HG03558 (cell line): ENCODE data around the gene MRPL24.

Experiments
- ATAC-seq: cut with Tn5 transposase; IDR thresholded peaks from one replicate; pipeline ENCODE4 v1.9.1; 2021; ENCODE audit warnings: moderate number of reproducible peaks; ENCODE audit not compliant: unreplicated experiment; ENCODE audit errors: extremely low read depth

The MRPL24 gene

GRCh38 chr1:156714830-156715229 is 26.1 kb downstream of the MRPL24 start:
- no peak for ATAC-seq

DNA sequence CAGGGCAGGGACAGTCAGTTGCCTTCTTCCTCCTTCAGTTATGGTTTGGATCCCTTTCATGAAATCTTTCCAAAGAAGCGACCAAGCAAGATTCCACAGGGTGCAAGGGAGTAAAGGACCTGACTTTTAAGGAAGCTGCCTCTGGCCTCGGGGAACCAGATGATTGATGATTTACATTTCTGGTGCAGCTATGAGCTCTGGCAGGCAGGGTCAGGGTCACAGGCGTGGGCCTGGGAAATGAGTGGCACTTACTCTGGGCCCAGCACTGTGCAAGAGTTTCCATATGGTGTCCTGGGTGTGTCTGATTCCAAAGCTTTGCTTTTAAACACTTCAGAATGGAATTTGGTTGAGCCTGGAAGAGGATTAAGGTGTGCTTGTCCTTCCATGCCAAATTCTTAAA is 28.3 kb downstream of the MRPL24 start:
- no peak for ATAC-seq

DNA sequence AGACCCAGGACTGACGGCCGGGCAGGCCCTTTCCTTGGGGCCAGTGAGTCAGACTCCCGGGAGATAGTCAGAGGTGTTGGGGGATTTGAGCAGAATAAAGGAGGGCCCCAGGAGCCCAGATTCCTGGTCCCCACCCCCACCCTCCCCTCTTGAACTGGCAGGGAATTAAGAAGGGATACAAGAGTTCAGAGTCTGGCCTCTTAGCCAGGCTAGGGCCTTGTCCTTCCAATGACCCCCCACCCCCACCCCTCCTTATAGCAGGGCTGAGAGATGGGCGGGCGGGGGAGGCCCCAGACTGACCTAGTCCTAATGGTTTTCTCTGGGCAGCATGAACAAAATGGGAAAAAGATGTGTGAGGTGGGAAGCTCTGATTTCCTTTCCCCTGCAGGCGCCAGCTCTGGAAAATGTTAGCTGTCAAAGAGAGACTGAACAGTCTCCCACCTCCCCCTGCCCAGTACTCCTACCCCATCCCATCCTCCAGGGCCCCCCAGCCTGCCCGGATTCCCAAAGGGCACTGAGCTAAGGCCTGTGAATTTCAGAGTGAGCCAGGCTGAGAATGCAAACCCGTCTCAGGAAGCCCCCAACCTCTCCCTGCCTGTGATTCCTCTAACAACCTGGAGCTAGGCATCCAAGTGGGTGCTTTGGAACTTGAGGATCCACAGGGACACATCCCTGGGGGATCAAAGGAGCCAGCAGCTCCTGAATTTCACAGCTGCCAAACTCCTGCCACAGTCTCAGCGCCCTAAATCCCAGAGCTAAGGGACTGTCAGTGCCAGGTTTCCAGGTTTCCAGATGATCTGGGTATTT is 29.7 kb downstream of the MRPL24 start:
- ATAC-seq: no peak

DNA sequence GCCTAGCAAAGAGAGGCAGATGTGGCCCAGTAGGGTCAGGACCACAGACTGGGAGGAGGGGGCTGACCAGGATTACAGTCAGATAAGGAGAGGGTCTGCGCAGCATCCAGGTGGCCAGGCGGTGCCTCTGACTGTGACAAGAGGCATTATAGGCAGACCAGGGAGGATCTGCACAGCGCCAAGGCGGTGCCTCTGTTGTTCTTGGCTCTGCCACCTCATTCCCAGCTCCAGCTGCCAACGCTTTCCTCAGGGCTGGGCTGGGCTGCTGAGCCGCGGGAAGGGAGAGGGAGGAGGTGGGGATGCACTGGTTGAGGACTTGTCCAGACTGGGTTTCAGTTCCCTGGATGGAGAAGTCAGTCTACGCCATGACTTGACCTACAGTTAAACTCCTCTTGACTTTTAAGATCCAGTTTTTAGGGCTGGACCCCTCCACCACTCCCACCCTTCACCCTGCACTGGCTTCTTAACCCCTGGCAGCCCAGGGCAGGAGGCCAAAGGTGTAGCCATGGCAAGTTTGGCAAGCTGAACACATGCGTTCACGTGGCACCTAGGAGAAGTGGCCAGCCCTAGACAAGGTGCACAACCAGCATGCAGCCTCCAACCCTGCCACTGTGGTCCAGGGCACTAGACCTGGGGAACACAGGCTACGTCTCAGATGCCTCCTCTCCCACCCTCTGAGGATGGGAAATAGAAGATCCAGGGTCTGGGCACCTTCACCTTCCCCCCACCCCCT is 31.0 kb downstream of the MRPL24 start:
- ATAC-seq: no peak

- no peak for ATAC-seq
Measured at GRCh38 chr1:156709031-156709430, 31.9 kb downstream of the MRPL24 start.

DNA sequence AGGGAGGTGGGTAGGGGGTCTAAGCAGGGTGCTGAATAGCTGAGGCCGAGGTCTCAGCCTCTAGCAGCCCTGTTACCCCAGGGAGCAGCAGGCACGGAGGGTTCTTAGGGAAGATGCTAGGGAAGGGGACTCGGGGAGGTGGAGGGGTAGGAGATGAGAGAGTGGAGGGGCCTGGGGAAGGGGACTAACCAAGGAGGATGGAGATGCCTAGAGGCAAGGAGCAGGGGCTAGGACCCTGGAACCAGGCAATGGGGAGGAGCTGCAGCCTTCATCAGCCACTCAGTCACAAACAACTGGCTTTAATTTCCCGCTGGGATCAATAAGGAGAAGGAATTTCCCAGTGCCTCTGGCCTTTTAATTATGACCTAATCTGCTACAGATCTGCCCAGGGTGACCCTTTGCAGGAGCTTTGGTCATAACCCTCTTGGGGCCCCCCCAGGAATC is 32.6 kb downstream of the MRPL24 start:
- ATAC-seq: no peak

DNA sequence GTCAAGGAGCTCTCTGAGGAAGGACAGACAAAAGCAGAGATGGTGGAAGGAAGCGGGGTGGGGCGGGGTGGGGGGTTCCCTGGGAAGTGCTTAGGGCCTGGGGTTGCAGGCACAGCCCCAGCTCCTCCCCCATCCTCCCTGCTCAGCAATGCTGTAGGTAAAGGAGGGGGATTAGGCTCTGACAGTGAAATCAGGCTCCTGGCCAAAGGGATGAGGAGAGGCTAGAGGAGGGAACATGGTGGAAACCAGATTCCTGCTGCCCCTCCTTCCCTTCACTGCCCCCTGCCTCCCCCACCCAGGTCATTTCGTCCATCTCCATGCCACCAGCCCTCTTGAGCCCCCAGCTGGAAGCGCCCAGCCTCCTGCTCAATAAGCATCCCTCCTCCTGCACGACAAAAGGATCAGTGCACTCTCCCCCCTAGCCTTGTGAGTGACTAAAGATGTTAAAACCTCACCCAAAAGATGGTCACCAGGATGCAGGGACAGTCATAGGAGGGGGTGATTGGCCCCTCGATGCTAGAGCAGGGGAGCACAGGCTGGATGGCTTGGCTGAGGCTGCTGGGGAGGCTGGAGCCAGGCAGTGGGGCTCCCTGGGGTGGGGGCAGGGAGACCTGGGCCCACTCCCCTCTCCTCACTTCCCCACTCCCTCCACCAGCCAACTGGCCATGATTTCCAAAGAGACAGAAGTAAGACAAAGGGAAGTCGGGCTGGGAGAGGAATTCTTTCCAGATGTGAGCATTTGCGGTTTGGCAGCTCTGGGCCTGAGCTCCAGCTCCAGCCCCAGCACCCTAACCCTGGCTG is 33.3 kb downstream of the MRPL24 start:
- no peak for ATAC-seq

DNA sequence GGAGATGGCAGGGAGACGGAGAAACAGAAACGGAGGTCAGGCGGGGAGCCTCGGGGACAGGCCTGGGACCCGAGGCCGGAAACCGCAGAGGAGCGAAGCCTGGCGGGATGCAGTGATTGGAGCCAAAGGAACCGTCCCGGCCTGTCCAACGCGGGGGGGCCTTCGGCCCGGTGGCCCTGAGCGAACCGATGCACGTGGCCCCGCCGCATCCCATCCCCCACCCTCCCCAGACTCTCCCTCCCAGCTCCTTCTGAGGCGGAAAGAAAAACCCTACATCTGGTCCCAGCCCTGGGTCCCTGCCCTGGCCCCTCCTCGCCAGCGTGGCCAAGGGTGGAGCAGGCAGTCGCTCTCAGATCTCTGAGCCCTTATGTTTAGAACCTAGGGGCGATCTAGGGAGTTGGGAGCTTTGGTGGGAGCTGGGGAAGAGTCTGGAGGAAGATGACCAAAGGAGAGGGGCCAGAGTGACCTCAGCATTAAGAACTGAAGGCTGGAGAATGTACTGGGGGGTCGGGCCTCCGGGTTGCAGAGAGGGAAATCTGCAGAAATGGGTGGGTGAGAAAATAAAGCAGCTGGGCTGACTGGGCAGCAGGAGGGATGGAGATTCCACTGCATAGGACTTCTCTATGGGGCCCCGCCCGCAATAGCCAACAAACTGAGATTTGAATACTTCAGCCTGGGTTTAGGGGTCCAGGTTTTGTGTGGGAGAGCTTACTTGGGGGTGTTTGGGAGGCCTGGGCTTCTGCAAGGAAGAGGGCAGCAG is 34.1 kb downstream of the MRPL24 start:
- ATAC-seq: no peak

- no peak for ATAC-seq
Measured at GRCh38 chr1:156705918-156706656, 34.8 kb downstream of the MRPL24 start.

- no peak for ATAC-seq
Measured at GRCh38 chr1:156705321-156705917, 35.5 kb downstream of the MRPL24 start, which contains the start of gene CRABP2. CRABP2 (minus strand) TSS chr1:156705583; CDS start chr1:156705446, 137 bp downstream.

DNA sequence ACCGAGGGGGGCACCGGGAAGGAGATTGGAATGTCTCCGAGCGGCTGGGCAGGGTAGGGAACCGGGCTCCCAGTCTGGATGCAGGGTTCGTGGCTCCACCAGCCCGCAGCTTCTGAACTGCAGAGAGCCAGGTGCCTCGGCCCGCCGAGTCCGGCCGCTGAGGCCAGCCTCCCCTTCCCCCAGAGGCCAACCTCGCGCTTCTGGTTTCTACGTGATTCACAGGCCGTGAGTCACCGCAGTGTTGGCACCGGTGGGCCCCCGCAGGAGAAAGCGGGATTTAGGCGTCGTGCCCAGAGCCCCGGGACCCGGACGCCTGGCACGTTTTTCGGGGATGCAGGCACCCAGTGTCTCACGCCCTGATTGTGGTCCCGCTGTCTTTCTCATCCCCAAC is 36.0 kb downstream of the MRPL24 start:
- ATAC-seq: no peak

DNA sequence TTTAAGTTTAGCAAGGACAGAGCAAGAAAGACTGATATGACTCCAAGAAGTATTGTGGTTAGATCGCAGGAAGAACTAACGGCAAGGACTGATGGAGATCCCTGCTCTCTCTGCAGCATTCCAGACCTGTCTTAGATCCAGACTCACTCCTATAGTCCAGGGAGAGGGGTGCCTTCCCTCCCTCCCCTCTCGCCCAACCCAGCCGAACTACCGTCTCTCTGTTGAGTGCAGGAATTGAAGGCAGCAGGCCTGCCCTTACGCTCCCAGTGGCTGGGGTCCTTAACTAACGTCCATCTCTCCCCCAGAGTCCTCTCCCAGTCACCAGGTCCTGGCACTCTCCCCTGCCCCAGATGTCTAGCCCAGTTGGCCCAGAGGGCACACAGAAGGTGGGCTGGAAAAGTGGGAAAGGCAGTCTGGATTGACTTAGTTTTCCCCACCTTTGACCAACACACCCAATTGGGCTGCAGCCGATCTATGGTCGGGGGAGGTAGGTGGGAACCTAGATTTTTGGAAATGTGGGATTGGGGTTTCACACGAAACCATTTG is 36.6 kb downstream of the MRPL24 start:
- no peak for ATAC-seq

DNA sequence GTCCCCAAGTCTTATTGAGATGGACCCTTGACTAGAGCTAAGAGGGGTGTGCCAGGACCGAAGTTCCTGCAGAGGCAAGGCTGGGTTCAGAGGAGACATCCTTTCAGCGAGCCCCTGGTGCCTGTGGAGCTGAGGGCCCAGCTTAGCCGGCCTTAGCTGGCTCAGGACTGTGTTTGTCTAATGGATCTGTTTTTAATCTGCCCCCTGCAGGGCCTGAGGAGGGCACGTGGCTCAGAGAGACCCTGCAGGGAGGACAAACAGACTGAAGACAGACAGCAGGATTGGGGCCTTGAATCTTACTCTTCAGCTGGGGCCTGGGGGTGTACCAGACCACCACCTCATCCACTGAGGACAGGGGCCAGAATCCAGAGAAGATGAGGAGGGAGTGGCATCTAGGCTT is 37.1 kb downstream of the MRPL24 start:
- ATAC-seq: no peak

- ATAC-seq: no peak
Measured at GRCh38 chr1:156703336-156703735, 37.6 kb downstream of the MRPL24 start.

DNA sequence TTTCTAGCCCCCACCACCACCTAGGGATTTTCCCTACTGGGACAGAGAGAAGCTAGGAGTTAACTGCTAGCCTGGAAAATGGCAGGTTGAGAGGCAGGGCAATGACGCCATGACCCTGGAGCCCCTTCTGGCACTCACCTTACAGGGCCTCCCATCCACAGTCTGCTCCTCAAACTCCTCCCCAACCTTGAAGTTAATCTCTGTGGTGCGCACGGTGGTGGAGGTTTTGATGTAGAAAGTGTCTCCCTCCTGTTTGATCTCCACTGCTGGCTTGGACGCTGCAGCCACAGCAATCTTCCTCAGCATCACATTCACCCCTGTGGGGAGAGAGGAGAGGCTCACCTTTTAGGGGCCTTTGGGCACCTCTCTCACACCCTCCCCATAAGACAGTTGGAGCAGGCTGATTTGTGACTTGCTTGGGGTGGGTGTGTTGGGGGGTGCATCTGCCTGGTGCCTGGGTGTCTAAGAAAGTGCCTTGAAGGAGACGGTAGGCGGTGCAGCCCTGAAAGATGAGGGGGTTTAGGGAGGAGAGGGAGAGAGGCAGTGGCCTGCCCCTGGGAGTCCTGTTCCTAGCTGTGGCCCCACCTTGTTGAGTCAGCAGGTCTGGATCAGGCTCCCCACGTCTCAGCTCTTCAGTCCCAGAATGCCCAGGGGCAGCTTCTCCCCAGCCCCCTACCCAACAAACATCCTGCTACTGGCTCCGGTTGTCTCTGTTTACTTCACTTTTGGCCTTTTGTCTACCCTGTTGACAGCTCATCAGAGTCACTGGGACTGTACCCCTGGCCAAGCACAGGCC is 40.0 kb downstream of the MRPL24 start:
- no peak for ATAC-seq

DNA sequence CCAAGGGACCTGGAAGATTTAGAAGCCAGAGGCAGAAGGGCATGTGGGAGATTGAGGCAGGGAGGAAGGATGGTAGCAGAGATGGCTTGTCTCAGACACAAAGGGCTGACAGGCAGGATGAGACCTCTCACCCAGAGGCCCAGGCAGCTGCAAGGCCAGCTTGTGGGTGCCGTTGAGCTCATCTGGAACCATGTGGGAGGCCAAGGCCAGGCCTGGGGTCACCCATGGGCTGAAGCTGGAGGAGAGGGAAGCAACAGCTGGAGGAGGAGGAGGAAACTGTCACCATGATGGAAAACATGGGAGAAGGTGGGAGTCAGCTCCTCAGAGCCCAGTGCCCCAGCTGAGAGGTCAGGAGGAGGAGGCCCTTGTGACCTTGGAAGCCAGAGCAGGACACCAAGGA is 41.9 kb downstream of the MRPL24 start:
- no peak for ATAC-seq

GRCh38 chr1:156697481-156697880 is 43.4 kb downstream of the MRPL24 start:
- no peak for ATAC-seq

DNA sequence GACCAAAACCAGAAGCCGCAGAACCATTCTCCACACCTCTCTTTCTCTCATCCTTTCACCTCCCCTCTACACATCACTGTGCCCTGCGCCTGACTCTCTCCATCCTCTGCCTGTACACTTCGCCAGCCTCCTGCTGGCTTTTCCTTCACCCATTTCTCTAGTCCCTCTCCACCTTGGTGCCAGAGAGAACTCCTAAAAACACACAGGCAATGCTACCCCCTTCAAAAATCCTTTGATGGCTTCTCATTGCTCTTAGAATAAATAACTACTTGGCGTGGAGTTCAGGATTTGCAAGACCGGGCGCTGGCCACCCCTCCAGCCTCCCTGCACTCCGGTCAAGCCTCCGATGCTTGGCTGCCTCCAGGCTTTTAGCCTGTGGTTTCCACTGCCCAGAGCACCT is 44.1 kb downstream of the MRPL24 start:
- ATAC-seq: no peak
